ENCODE measurements around the gene TMEM164.
A peak's percentile ranks its signal among the peaks of the same experiment; 100 is the strongest.
"Not testable (repeated sequence)": the region's sequence is repeated elsewhere in the genome, so short reads cannot be mapped to it uniquely, and the experiment has no call there.

TMEM164 gene

GRCh38 chrX:110002300-110003166, at the start of gene TMEM164:
Gene TMEM164 (plus strand): TSS chrX:110003114. CDS start chrX:110003775, 661 bp downstream.
- DNase-seq (ENCODE audit: low read depth, low spot score) = peak; percentile 28

- DNase-seq (ENCODE audit: low read depth, low spot score) = no peak
These were observed 48.6 kb upstream of the TMEM164 start for GRCh38 chrX:109954333-109954732.

- no peak for DNase-seq (ENCODE audit: low read depth, low spot score)
These were observed 48.0 kb upstream of the TMEM164 start for GRCh38 chrX:109954955-109955354.

GRCh38 chrX:109958266-109958665, 44.6 kb upstream of the TMEM164 start:
- no peak for DNase-seq (ENCODE audit: low read depth, low spot score)

- DNase-seq (ENCODE audit: low read depth, low spot score) = no peak
These were observed 43.5 kb upstream of the TMEM164 start for GRCh38 chrX:109959356-109959871.

- DNase-seq (ENCODE audit: low read depth, low spot score) = no peak
These were observed 38.5 kb upstream of the TMEM164 start for GRCh38 chrX:109964390-109964789.

GRCh38 chrX:109966246-109966645, 36.7 kb upstream of the TMEM164 start:
- DNase-seq (ENCODE audit: low read depth, low spot score) = no peak

- no peak for DNase-seq (ENCODE audit: low read depth, low spot score)
These were observed 35.8 kb upstream of the TMEM164 start for GRCh38 chrX:109967156-109967555.

GRCh38 chrX:109970841-109971240, 32.1 kb upstream of the TMEM164 start:
- not testable (repeated sequence) for DNase-seq (ENCODE audit: low read depth, low spot score)

- DNase-seq (ENCODE audit: low read depth, low spot score) = no peak
These were observed 27.8 kb upstream of the TMEM164 start for GRCh38 chrX:109974906-109975655.

GRCh38 chrX:109985210-109985609, 17.7 kb upstream of the TMEM164 start:
- not testable (repeated sequence) for DNase-seq (ENCODE audit: low read depth, low spot score)

GRCh38 chrX:109987884-109988283, 15.0 kb upstream of the TMEM164 start:
- no peak for DNase-seq (ENCODE audit: low read depth, low spot score)

GRCh38 chrX:109990582-109991276, 12.2 kb upstream of the TMEM164 start:
- DNase-seq (ENCODE audit: low read depth, low spot score) = no peak

- DNase-seq (ENCODE audit: low read depth, low spot score) = no peak
These were observed 10.7 kb upstream of the TMEM164 start for GRCh38 chrX:109992203-109992602.

GRCh38 chrX:109995155-109995554, 7.8 kb upstream of the TMEM164 start:
- no peak for DNase-seq (ENCODE audit: low read depth, low spot score)

GRCh38 chrX:109997786-109998452, 5.0 kb upstream of the TMEM164 start:
- no peak for DNase-seq (ENCODE audit: low read depth, low spot score)

GRCh38 chrX:110000000-110000399, 2.9 kb upstream of the TMEM164 start:
- DNase-seq (ENCODE audit: low read depth, low spot score) = no peak

GRCh38 chrX:110000847-110001713, 1.8 kb upstream of the TMEM164 start:
- DNase-seq (ENCODE audit: low read depth, low spot score) = no peak

GRCh38 chrX:110001740-110002299, 1.1 kb upstream of the TMEM164 start:
- no peak for DNase-seq (ENCODE audit: low read depth, low spot score)
